Measurements from ENCODE around the gene PLCB3.

The PLCB3 gene

GRCh38 chr11:64290352-64291261 is 39.3 kb downstream of the PLCB3 start:
- DNase-seq = no peak

GRCh38 chr11:64291262-64291751 is 40.0 kb downstream of the PLCB3 start, which contains the start of gene KCNK4:
TSS of gene KCNK4 (plus strand) at chr11:64291302. CDS start at chr11:64293019, 1,717 bp downstream.
- DNase-seq = no peak

DNA sequence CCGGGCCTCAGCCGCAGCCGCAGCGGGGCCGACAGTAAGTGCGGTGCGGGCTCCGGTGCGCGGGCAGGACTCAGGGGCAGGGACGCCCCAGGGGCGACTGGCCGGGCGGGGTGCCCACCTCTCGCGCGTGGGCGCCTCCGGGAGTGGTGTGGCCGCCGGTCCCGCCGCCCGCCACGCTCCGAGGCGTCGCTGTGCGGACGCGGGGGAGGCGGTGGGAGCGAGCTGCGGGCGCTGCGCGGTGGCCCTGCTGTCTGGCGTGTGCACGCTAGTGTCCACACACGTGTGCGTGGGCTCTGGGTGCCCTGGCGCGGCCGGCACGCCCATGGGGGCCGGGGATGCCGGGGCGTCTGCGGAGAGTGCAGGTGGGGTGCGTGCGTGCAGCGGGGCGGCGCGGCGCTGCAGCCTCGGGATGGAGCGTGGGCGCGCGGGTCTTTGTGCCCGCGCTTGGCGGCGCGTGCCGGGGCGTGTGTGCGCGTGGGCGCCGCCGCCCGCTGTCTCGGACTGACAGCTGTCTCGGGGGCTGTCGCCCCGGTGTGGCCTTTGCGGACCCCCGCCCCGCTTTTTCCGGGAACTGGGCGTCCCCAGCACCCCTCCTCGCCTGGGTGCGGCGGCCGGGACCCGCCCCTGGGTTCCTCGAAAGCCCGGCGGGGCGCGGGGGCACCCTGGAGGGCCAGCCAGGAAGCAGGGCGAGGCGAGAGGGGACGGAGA is 40.6 kb downstream of the PLCB3 start:
- DNase-seq = no peak

- DNase-seq = no peak
Measured at GRCh38 chr11:64292460-64293254, 41.3 kb downstream of the PLCB3 start.

- DNase-seq = no peak
Measured at GRCh38 chr11:64294774-64295173, 43.4 kb downstream of the PLCB3 start.

GRCh38 chr11:64295760-64296159 is 44.4 kb downstream of the PLCB3 start:
- no peak for DNase-seq

- no peak for DNase-seq
Measured at GRCh38 chr11:64296236-64296635, 44.9 kb downstream of the PLCB3 start.

GRCh38 chr11:64296830-64297698 is 45.7 kb downstream of the PLCB3 start:
- no peak for DNase-seq

GRCh38 chr11:64297699-64298358 is 46.5 kb downstream of the PLCB3 start:
- no peak for DNase-seq

GRCh38 chr11:64298966-64299846 is 47.9 kb downstream of the PLCB3 start:
- DNase-seq = no peak

GRCh38 chr11:64299847-64300648 is 48.7 kb downstream of the PLCB3 start, which contains the start of gene CATSPERZ:
TSS of gene CATSPERZ (plus strand) at chr11:64300358. CDS start at chr11:64300411, 53 bp downstream.
- no peak for DNase-seq

DNA sequence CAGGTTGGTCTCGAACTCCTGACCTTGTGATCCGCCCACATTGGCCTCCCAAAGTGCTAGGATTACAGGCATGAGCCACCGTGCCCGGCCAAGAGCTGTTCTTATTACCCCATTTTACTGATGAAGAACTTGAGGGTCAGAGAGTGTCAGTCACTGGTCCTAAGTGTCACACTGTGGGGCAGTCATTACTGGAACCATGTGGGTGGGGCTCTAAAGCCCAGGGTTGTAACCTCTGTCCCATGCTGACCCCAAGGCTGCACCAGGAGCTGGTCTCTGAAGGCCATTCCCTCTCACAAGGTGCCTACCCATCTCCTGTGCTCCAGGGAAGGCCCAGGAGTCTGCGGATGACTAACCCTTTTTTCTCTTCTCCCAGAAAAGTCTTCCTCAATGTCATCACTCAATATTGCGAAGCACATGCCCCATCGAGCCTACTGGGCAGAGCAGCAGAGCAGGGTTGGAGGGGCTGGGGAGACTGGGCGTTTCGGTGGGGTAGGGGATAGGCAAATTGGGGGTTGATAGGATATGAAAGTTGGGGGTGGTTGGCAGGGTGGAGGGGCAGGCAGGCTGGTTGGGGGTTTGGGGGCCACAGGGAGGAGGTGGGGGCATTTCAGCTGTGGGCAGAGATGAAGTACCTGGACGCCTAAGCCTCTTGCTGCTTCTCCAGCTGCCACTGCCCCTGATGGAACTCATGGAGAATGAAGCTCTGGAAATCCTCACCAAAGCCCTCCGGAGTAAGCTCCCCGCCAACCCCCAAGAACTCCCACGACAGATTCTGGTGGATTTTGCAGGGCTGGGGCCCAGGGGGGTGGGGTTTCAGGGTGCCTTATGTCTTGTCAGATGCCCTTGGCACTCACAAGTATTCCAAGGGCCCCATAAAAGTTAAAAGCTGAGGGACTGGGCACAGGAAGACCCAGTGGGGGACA is 52.0 kb downstream of the PLCB3 start:
- no peak for DNase-seq

- DNase-seq = no peak
Measured at GRCh38 chr11:64304032-64304315, 52.6 kb downstream of the PLCB3 start.

DNA sequence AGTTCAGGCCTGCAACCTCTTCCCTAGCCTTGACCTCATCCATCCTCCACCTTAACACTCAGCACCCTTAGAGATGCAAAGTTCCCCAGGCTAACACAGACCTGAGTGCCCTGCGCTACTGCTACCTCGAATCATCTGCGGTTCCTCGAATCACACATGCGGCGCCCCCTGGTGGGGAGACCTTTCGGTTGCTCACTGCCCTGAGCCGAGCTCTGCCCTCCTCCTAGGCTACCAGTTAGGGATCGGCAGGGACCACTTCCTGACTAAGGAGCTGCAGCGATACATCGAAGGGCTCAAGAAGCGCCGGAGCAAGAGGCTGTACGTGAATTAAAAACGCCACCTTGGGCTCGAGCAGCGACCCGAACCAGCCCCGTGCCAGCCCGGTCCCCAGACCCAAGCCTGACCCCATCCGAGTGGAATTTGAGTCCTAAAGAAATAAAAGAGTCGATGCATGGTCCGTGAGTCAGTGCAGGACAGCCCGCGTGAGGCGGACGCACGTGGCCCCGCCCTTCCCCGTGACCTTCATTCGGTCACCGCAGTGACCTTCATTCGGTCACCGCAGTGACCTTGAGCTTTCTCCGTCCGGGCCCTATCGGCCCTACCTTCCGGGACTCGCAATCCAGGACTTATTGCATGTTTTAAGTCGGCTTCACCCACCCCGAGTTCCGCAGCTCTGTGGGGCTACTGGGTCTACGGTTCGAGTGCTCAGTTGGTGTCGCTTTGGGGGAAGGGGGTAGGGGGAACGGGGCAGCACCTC is 53.2 kb downstream of the PLCB3 start:
- DNase-seq = peak; percentile 98 to 99

GRCh38 chr11:64305075-64305690 is 53.9 kb downstream of the PLCB3 start, which contains the start of gene ESRRA:
TSS of gene ESRRA (plus strand) at chr11:64305524. CDS start at chr11:64307180, 1,656 bp downstream.
- peak; percentile 100 for DNase-seq

DNA sequence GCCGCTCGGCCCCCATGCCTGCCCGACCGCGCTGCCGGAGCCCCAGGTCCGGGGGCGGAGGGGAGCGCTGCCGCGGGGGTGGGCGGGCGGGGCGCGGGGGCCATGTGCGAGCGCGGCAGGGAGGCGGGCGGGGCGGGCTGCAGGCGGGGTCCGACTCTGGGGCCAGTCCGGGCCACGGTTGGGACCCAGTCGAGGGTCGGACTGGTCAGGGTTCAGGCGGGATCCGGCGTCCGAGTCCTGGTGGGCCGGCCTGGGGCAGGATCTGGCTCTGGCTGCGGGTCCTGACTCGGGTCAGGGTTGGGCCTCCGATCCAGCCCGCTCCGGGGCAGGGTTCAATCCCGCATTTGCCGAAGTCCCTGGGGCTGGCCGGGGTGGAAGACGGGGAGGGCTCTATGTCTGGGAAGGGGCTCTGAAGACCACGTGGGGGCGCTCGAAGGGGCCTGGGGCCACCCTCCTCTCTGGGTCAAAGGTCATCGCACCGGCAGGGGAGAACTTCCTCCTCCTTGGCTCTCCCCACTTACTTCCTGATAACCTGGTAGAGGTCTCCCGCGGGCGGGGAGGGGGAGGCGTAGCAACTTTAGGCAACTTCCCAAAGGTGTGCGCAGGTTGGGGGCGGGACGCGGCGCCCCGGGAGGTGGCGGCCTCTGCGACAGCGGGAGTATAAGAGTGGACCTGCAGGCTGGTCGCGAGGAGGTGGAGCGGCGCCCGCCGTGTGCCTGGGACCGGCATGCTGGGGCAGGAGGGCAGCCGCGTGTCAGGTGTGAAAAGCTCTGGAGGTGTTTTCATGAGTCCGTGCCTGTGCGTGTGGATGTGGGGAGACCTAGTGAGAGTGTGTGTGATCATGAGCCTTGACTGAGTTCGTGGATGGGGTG is 54.6 kb downstream of the PLCB3 start:
- DNase-seq = peak; percentile 75 to 76

Measured in stimulated activated CD4-positive, alpha-beta T cell treated with anti-CD3 and anti-CD28 coated beads, Interleukin-2, amount 100 ng/mL, for 24 hours (primary cell).